ENCODE data around the gene OSBPL2. TPM values are rescaled to one million over a fixed set of nuclear protein-coding genes. Genes with fewer than 3 reads are reported as not detected.

The OSBPL2 gene
- polyA plus RNA-seq, 4 donors = 30.2 to 38.4 (median 34.5) TPM

DNA sequence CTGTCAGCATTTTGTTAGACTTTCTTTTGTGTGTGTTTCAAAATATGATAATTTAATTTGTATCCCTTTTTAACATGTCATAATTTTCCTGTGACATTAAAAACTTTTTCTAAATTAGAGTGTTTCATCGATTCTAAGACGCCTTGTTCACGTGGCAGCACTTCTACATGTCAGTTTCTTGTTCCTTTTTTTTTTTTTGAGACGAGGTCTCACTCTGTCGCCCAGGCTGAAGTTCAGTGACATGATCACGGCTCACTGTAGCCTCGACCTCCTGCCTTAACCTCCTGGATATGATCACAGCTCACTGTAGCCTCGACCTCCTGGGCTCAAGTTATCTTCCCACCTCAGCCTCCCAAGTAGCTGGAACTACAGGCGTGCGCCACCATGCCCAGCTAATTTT is 36.9 kb downstream of the OSBPL2 start:
- no peak for DNase-seq (ENCODE audit: low read depth in 4 of 4, low spot score in 3 of 4)

GRCh38 chr20:62276439-62276838 is 38.1 kb downstream of the OSBPL2 start:
- no peak for DNase-seq (ENCODE audit: low read depth in 4 of 4, low spot score in 3 of 4)

DNA sequence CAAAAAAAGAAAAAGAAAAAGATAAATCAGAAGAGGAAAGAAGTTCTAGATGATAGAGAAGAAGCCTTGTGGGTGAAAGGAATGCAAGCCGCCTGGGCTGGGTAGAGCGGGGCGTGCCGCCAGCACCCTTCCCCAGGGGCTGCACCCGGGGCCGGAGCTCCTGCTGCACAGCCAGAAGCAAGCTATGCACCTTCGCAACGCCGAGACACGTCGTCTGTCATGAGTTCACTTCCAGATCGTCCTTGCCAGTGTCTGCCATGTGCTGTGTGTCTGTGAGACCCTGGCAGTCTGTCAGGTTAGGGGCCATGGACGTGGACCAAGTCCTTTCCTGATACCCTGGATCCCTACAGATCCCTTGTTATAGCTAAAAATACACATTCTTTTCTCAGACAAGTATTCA is 38.9 kb downstream of the OSBPL2 start:
- DNase-seq (ENCODE audit: low read depth in 4 of 4, low spot score in 3 of 4) = no peak

- no peak for DNase-seq (ENCODE audit: low read depth in 4 of 4, low spot score in 3 of 4)
Observed at GRCh38 chr20:62280303-62280702, 42.0 kb downstream of the OSBPL2 start.

- DNase-seq (ENCODE audit: low read depth in 4 of 4, low spot score in 3 of 4) = no peak
Observed at GRCh38 chr20:62281161-62281933, 43.0 kb downstream of the OSBPL2 start.

- no peak for DNase-seq (ENCODE audit: low read depth in 4 of 4, low spot score in 3 of 4)
Observed at GRCh38 chr20:62282103-62282502, 43.8 kb downstream of the OSBPL2 start.

GRCh38 chr20:62282877-62283503 is 44.7 kb downstream of the OSBPL2 start:
- DNase-seq (ENCODE audit: low read depth in 4 of 4, low spot score in 3 of 4) = no peak

GRCh38 chr20:62284448-62284847 is 46.1 kb downstream of the OSBPL2 start:
- DNase-seq (ENCODE audit: low read depth in 4 of 4, low spot score in 3 of 4) = no peak

- no peak for DNase-seq (ENCODE audit: low read depth in 4 of 4, low spot score in 3 of 4)
Observed at GRCh38 chr20:62285151-62285550, 46.8 kb downstream of the OSBPL2 start.

DNA sequence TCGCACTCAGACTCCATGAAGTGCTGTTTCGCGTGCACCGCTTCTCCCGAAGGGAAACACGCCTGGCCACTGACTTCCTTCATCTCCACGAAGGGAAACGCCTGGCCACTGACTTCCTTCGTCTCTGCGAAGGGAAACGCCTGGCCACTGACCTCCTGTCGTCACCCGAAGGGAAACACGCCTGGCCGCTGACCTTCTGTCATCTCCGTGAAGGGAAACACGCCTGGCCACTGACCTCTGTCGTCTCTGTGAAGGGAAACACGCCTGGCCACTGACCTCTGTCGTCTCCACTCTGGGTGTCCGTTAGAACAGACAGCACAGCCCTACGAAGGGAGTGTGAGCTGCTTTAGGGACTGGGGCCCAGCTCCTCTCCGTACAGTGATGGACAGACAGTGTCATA is 47.4 kb downstream of the OSBPL2 start:
- peak in 1 of 4 donors; percentile 3 for DNase-seq (ENCODE audit: low read depth in 4 of 4, low spot score in 3 of 4)

DNA sequence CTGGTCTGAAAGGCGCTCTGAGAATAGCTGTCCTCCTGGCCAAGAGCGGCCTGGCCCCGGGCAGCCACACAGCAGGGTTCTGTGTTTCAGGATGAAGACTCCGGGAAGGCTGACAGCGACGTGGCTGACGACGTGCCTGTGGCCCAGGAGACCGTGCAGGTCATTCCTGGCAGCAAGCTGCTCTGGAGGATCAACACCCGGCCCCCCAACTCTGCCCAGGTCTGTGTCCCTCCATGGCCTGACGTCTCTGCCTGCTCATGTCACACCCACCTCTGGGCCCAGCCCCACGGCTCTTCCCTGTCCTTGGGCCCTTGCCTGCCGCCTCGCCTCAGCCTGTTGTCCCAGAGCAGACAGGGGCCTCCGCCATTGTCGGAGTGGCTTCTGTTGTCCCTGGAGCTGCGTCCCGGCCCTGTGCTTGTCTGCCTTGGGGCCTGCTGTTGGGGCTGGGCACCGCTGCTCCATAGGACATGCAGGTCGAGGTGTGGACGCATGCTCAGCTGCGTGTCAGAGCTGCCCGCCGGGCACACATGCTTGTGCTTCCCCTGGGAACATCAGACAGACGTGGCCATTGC is 48.3 kb downstream of the OSBPL2 start:
- DNase-seq (ENCODE audit: low read depth in 4 of 4, low spot score in 3 of 4) = no peak

- no peak for DNase-seq (ENCODE audit: low read depth in 4 of 4, low spot score in 3 of 4)
Observed at GRCh38 chr20:62287129-62287528, 48.8 kb downstream of the OSBPL2 start.

DNA sequence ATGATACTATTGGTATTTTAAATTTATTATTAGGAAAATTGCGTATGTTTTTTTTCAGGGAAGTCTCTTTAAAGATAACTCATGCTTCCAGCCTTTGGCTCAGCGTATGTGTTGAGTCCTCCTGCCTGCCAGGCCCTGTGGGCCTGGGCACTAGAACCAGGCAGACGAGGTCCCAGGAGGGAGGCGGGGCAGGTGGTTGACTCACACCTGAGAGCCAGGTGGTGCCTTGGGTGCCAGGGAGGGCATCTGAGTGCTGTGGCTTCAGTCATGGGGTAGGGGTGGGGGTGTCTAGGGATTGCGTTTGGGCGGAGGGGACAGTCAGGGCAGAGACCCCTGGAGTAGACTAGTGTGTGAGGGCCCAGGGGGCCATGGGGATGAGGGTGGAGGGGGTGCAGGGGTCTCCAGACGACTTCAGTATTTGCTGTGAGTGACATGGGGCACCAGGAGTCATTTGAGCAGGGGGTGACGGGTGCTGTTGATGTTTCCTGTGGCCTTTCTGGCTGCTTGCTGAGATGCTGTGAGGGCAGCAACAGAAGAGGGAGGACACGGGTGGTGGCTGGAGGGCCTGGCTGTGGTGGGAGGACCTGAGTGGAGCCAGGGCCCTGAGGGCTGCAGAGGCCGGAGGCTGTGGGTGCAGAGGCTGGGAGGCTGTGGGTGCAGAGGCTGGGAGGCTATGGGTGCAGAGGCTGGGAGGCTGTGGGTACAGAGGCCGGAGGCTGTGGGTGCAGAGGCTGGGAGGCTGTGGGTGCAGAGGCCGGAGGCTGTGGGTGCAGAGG is 49.6 kb downstream of the OSBPL2 start:
- no peak for DNase-seq (ENCODE audit: low read depth in 4 of 4, low spot score in 3 of 4)

DNA sequence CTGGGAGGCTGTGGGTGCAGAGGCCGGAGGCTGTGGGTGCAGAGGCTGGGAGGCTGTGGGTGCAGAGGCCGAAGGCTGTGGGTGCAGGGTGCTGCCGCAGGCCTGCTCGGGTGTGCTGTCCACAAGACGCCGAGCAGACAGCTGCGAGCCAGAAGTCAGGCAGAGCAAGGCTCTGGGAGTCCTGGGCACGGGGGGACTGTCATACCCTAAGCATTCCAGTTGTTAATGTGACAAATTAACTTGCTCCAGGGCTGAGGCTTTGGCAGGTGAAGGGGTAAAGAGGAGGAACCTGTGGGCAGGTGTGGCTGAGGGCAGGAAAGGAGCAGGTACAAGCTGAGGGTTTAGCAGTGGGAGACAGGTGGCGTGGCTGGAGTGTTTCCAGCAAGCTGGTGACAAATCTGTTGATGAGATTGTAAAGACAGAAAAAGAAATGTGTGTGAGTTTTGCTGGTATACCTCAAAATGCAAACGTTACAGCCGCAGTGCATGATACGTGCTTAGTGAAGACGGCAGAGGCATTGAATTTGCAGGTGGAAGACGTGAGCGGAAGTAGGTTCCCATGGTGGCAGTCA is 50.3 kb downstream of the OSBPL2 start:
- DNase-seq (ENCODE audit: low read depth in 4 of 4, low spot score in 3 of 4) = no peak

GRCh38 chr20:62289131-62289530 is 50.8 kb downstream of the OSBPL2 start:
- no peak for DNase-seq (ENCODE audit: low read depth in 4 of 4, low spot score in 3 of 4)

- no peak for DNase-seq (ENCODE audit: low read depth in 4 of 4, low spot score in 3 of 4)
Observed at GRCh38 chr20:62289898-62290297, 51.6 kb downstream of the OSBPL2 start.

GRCh38 chr20:62291251-62292066 is 53.1 kb downstream of the OSBPL2 start:
- DNase-seq (ENCODE audit: low read depth in 4 of 4, low spot score in 3 of 4) = no peak

DNA sequence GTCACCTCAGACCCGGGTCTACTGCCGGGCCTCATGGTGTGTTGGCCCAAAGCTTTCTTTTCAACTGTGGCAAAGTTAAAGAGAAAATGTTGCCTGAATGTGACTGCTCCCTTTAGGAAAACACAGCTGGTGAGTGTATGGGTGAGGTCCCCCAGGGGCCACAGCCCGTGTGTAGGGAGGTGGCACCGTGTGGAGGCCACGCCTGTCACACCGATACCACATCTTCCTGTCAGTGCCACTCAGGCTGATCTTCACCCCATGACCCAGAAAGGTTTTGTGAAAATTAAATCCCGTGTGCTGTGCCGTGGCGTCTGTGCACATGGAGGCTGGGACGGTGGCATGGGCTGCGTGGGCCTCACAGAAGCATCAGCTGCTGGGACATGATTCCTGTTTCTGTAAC is 53.8 kb downstream of the OSBPL2 start:
- no peak for DNase-seq (ENCODE audit: low read depth in 4 of 4, low spot score in 3 of 4)

- DNase-seq (ENCODE audit: low read depth in 4 of 4, low spot score in 3 of 4) = no peak
Observed at GRCh38 chr20:62293111-62293784, 54.9 kb downstream of the OSBPL2 start.

Measured in right renal pelvis (tissue), 4 donors.